LNCaP clone FGC (cell line): ENCODE data around the gene RWDD1.
A peak's percentile ranks its signal among the peaks of the same experiment; 100 is the strongest.

Experiments
- DNase-seq: peaks from one replicate; pipeline ENCODE4 v3.0.0-alpha.2; 2011; ENCODE audit warnings: low read depth
- H3K4me3 ChIP-seq: 2 replicates; pipeline ENCODE4 v1.5.1; 2011; ENCODE audit warnings: mild to moderate bottlenecking, low read depth, low read length, control low read depth
- CTCF ChIP-seq: IDR thresholded peaks from 2 replicates; pipeline ENCODE4 v1.5.1; 2012; ENCODE audit warnings: mild to moderate bottlenecking; ENCODE audit not compliant: control insufficient read depth, insufficient read depth; ENCODE audit errors: extremely low read depth

The RWDD1 gene

GRCh38 chr6:116577486-116577885 lies 6.2 kb downstream of the RWDD1 start:
- no peak overlapping the region for H3K4me3 ChIP-seq
- no peak for TF ChIP-seq CTCF

GRCh38 chr6:116578335-116578734 lies 7.0 kb downstream of the RWDD1 start:
- H3K4me3 ChIP-seq, result no peak overlapping the region
- TF ChIP-seq CTCF, result no peak
- DNase-seq, result no peak

More at GRCh38 chr6:116577486-116577885, 6.2 kb downstream of the RWDD1 start:
- DNase-seq, result no peak

GRCh38 chr6:116579143-116579542 lies 7.8 kb downstream of the RWDD1 start:
- H3K4me3 ChIP-seq, result no peak overlapping the region
- TF ChIP-seq CTCF, result no peak
- no peak for DNase-seq

- no peak for DNase-seq
- no peak for TF ChIP-seq CTCF
- H3K4me3 ChIP-seq, result no peak overlapping the region
Measured at GRCh38 chr6:116580198-116580597, 8.9 kb downstream of the RWDD1 start.

- H3K4me3 ChIP-seq, result no peak overlapping the region
- TF ChIP-seq CTCF, result no peak
- no peak for DNase-seq
Measured at GRCh38 chr6:116586276-116586675, 15.0 kb downstream of the RWDD1 start.

GRCh38 chr6:116586738-116587137 lies 15.4 kb downstream of the RWDD1 start:
- no peak for TF ChIP-seq CTCF
- H3K4me3 ChIP-seq, result no peak overlapping the region
- no peak for DNase-seq

GRCh38 chr6:116595247-116595646 lies 23.9 kb downstream of the RWDD1 start:
- no peak overlapping the region for H3K4me3 ChIP-seq
- TF ChIP-seq CTCF, result no peak
- DNase-seq, result peak; percentile 61
